ENCODE results near the gene KCNA2.

Gene KCNA2

DNA sequence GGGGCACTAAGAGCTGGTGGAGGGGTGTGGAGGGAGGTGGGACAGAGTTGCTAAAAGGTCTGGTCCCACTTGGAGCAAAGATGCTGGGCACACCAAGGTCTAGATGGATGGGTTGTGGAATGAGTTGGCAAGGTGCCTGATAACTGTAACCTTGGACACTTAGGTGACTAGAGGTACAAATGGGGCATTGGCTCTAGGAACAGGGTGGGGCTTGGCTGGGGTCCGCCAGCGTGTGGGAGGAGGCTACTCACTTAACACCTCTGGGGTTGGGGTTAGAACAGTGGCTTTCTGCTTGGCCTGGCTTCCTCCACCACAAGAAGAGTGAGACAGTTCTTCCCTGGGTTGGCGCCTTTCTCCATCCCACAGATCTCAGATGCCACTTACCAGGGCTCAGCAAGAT lies 17.2 kb downstream of the KCNA2 start:
- TF ChIP-seq, protein P1, sequence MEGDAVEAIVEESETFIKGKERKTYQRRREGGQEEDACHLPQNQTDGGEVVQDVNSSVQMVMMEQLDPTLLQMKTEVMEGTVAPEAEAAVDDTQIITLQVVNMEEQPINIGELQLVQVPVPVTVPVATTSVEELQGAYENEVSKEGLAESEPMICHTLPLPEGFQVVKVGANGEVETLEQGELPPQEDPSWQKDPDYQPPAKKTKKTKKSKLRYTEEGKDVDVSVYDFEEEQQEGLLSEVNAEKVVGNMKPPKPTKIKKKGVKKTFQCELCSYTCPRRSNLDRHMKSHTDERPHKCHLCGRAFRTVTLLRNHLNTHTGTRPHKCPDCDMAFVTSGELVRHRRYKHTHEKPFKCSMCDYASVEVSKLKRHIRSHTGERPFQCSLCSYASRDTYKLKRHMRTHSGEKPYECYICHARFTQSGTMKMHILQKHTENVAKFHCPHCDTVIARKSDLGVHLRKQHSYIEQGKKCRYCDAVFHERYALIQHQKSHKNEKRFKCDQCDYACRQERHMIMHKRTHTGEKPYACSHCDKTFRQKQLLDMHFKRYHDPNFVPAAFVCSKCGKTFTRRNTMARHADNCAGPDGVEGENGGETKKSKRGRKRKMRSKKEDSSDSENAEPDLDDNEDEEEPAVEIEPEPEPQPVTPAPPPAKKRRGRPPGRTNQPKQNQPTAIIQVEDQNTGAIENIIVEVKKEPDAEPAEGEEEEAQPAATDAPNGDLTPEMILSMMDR (IDR thresholded peaks at IDR 0.05; ENCODE audit: low read depth, low read length): no peak
- no peak for DNase-seq (ENCODE audit: extremely low read depth, low read depth)

DNA sequence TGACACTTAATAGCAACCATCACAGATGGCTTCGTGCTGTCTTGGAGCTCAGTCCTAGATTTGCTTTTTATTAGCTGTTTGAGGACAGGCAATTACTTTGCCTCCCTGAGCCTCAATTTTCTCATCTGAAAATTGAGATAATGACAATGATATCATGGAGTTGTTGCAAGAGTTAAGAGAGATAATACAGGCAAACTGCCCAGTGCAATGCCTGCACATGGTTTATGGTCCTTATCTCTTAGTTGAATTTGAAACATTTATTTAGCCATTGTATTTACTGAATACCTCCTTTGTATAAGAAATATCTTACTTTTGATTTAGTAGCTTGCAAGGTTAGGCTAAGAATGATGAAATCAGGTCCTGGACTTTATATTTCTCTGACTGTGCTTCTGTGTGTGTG lies 17.7 kb downstream of the KCNA2 start:
- TF ChIP-seq, protein P1 (IDR thresholded peaks at IDR 0.05; ENCODE audit: low read depth, low read length): no peak

DNA sequence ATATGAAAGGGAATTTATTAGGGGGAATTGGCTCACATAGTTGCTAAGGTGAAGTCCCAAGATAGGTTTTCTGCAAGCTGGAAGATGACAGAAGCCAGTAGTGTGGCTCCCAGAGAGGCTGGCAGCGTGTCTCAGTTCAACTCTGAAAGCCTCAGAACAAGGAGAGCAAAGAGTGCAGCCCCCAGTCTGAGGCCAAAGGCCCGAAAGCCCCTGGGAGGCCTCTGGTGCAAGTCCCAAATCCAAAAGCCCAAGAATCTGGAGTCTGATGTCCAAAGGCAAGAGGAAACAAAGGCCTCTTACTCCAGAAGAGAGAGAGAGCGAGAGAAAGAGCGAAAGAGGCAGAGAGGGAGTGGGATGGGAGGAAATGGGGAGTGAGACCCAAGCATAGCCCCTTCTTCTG lies 18.3 kb downstream of the KCNA2 start:
- TF ChIP-seq, protein P1 (IDR thresholded peaks at IDR 0.05; ENCODE audit: low read depth, low read length): no peak
- DNase-seq (ENCODE audit: extremely low read depth, low read depth): no peak

More for the DNA sequence above, 17.7 kb downstream of the KCNA2 start:
- DNase-seq (ENCODE audit: extremely low read depth, low read depth): no peak

DNA sequence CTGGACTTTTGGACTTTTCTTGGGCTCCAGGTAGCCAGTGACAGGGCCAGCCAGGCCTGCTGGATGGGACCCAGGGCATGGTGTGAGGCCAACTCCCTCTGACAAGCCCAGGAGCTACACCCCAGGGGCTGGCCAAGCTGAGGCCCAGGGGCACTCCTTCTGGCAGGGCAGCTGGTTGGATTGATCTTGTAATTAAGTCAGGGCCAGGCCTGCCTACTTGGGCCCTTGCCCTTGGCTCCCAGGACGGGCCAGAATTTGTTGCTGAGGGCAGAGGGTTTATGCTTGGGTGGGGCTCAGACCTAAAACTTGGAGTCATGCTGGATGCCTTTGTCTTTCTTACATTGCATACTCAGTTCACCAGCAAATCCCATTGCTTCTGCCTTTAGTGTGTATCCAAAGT lies 20.7 kb downstream of the KCNA2 start:
- TF ChIP-seq, protein P1 (IDR thresholded peaks at IDR 0.05; ENCODE audit: low read depth, low read length): no peak
- DNase-seq (ENCODE audit: extremely low read depth, low read depth): no peak

DNA sequence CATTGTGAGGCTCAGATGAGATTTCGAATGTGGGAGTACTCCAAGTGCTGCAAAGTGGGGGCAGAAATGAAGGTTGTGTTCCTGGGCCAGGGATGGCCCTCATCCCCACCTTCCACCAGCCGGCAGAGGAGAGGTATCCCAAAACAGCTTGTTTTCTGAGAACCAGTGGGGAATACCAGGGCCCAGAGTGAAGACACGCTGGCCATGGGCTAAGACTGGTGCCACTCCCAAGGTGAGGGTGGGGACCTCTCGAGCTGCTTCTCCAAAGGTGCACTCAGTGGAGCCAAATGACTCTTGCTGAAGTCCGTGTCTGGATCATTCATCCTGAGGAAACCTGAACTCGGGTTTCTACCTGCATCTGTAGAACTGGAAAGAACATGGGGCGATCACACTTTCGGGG lies 22.1 kb downstream of the KCNA2 start:
- TF ChIP-seq, protein P1 (IDR thresholded peaks at IDR 0.05; ENCODE audit: low read depth, low read length): no peak
- DNase-seq (ENCODE audit: extremely low read depth, low read depth): no peak

DNA sequence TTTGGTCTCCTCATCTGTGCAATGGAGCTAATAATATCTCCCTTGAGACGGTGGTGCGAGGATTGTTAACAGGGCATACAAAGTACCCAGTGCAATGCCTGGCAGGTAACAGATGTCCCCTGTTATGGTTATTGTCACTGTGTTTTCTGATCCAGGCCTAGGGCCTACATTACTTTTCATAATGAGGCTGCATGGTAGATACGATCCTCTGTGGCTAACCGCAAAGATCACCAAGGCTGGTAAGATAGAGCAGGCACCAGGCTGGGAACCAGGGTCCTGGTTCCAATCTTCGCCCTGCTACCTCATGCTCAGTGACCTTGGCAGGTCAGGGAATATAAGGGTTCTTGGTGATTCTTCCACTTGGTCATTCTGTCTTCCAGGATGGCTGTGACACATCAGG lies 22.7 kb downstream of the KCNA2 start:
- no peak for DNase-seq (ENCODE audit: extremely low read depth, low read depth)
- TF ChIP-seq, protein P1 (IDR thresholded peaks at IDR 0.05; ENCODE audit: low read depth, low read length): no peak

DNA sequence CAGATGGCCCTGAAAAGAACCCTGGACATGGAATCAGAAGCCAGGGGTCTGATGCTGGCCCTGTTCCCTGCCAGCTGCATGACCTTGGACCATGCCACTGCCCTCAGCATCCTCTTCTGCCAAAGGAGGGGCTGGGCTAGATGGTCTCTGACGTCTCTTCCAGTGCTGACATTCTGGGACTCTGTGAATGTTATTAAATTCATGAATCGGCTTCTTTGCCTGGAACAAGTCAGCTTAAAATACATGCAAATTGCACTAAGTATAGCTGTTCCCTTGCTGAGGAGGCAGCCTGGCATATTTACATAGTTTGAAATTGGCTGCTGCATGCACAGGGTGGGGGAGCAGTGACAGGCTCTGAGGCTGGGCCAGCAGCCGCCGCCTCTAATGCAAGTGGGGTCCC lies 23.8 kb downstream of the KCNA2 start:
- TF ChIP-seq, protein P1 (IDR thresholded peaks at IDR 0.05; ENCODE audit: low read depth, low read length): no peak
- no peak for DNase-seq (ENCODE audit: extremely low read depth, low read depth)

All from AG09319 (cell line).